GM23338 (cell line): ENCODE data around the gene SNX8. TPM values are rescaled to one million over a fixed set of nuclear protein-coding genes. Genes with fewer than 3 reads are reported as not detected.

ENCODE experiments used
- ATAC-seq: fragments of 200-7000 bp; cut with Tn5 transposase; 3 replicates; pipeline ENCODE4 v1.9.1; 2020
- DNase-seq: peaks from one replicate; pipeline ENCODE4 v3.0.0-alpha.2; 2015; ENCODE audit warnings: low spot score
- H2AFZ ChIP-seq: fragments of 200-600 bp; sonication (generic); 2 replicates; pipeline ENCODE4 v1.8.0; 2016; ENCODE audit warnings: antibody characterized with exemption, mild to moderate bottlenecking, moderate library complexity
- H3F3A ChIP-seq: fragments of 200-600 bp; sonication (generic); replicated peaks from 2 replicates; pipeline ENCODE4 v1.8.0; 2017; ENCODE audit warnings: antibody characterized with exemption, mixed run types, low read depth
- H3K27ac ChIP-seq: fragments of 200-600 bp; sonication (generic); 2 replicates; pipeline ENCODE4 v1.6.1; 2016; ENCODE audit warnings: low read depth
- H3K27me3 ChIP-seq: fragments of 200-600 bp; sonication (generic); 2 replicates; pipeline ENCODE4 v1.8.0; 2016; ENCODE audit warnings: mild to moderate bottlenecking, mixed run types, moderate library complexity; ENCODE audit not compliant: insufficient read depth
- H3K36me3 ChIP-seq: fragments of 200-600 bp; sonication (generic); 2 replicates; pipeline ENCODE4 v1.8.0; 2016; ENCODE audit warnings: mild to moderate bottlenecking; ENCODE audit not compliant: insufficient read depth
- H3K4me1 ChIP-seq: fragments of 200-600 bp; sonication (generic); 2 replicates; pipeline ENCODE4 v1.8.0; 2016; ENCODE audit warnings: mild to moderate bottlenecking, moderate library complexity; ENCODE audit not compliant: insufficient read depth
- H3K4me2 ChIP-seq: fragments of 200-600 bp; sonication (generic); 2 replicates; pipeline ENCODE4 v1.7.1; 2017; ENCODE audit warnings: mixed run types
- H3K4me3 ChIP-seq: fragments of 200-600 bp; sonication (generic); 2 replicates; pipeline ENCODE4 v1.6.1; 2016; ENCODE audit warnings: mixed run types
- H3K79me2 ChIP-seq: fragments of 200-600 bp; sonication (generic); replicated peaks from 2 replicates; pipeline ENCODE4 v1.8.0; 2017; ENCODE audit warnings: mild to moderate bottlenecking; ENCODE audit not compliant: insufficient read depth
- H3K9me2 ChIP-seq: fragments of 200-600 bp; sonication (generic); 2 replicates; pipeline ENCODE4 v1.8.0; 2017; ENCODE audit not compliant: insufficient read depth
- H4K20me1 ChIP-seq: fragments of 200-600 bp; sonication (generic); replicated peaks from 2 replicates; pipeline ENCODE4 v1.8.0; 2017; ENCODE audit warnings: mild to moderate bottlenecking; ENCODE audit not compliant: insufficient read depth
- H3K27ac Mint-ChIP-seq: 2 replicates; pipeline ENCODE4 v1.8.0; 2020; ENCODE audit warnings: inconsistent platforms, mild to moderate bottlenecking, moderate library complexity, mixed read lengths
- H3K27me3 Mint-ChIP-seq: 3 replicates; pipeline ENCODE4 v1.8.0; 2022; ENCODE audit warnings: low read depth, mild to moderate bottlenecking, moderate library complexity, mixed read lengths, inconsistent platforms; ENCODE audit not compliant: insufficient read depth, poor library complexity
- H3K36me3 Mint-ChIP-seq: 3 replicates; pipeline ENCODE4 v1.8.0; 2021; ENCODE audit warnings: low read depth, mild to moderate bottlenecking, inconsistent platforms, moderate library complexity, mixed read lengths
- H3K4me1 Mint-ChIP-seq: 3 replicates; pipeline ENCODE4 v1.8.0; 2020; ENCODE audit warnings: mild to moderate bottlenecking, inconsistent platforms, mixed read lengths
- H3K4me3 Mint-ChIP-seq: 3 replicates; pipeline ENCODE4 v1.8.0; 2021; ENCODE audit warnings: moderate library complexity, mild to moderate bottlenecking, inconsistent platforms, mixed read lengths
- H3K9me3 Mint-ChIP-seq: 3 replicates; pipeline ENCODE4 v1.8.0; 2020; ENCODE audit warnings: moderate library complexity, mild to moderate bottlenecking, inconsistent platforms, mixed read lengths
- CREB1 ChIP-seq: fragments of 250-450 bp; sonication (Bioruptor Pico); IDR thresholded peaks from 2 replicates; pipeline ENCODE4 v1.5.0; 2020; ENCODE audit warnings: low read depth, mild to moderate bottlenecking, moderate library complexity
- CTCF ChIP-seq, 2 experiments: fragments of 200-600 bp in 1 of 2; sonication (generic) in 1 of 2; conservative IDR thresholded peaks; 2 replicates each; pipeline versions ENCODE4 v1.5.1 to v1.6.1; 2016 to 2017; ENCODE audit warnings: antibody characterized with exemption in 2 of 2, low read depth in 2 of 2, mild to moderate bottlenecking in 2 of 2, moderate library complexity in 1 of 2
- ETS1 ChIP-seq: IDR thresholded peaks from 2 replicates; pipeline ENCODE4 v1.6.1; 2016; ENCODE audit warnings: antibody characterized with exemption
- EZH2 ChIP-seq: fragments of 200-600 bp; sonication (generic); IDR thresholded peaks from one replicate; pipeline ENCODE4 v1.8.0; 2017; ENCODE audit warnings: antibody characterized with exemption, mild to moderate bottlenecking, low read depth; ENCODE audit not compliant: unreplicated experiment
- EZH2phosphoT487 ChIP-seq: fragments of 200-600 bp; sonication (generic); IDR thresholded peaks from one replicate; pipeline ENCODE4 v1.8.1; 2018; ENCODE audit warnings: antibody characterized with exemption; ENCODE audit not compliant: unreplicated experiment
- JUNB ChIP-seq: IDR thresholded peaks from one replicate; pipeline ENCODE4 v1.6.1; 2016; ENCODE audit warnings: antibody characterized with exemption; ENCODE audit not compliant: unreplicated experiment
- NANOG ChIP-seq: IDR thresholded peaks from 2 replicates; pipeline ENCODE4 v1.6.1; 2016; ENCODE audit warnings: antibody characterized with exemption, borderline replicate concordance
- POLR2AphosphoS5 ChIP-seq: IDR thresholded peaks from 2 replicates; pipeline ENCODE4 v1.6.1; 2016; ENCODE audit warnings: antibody characterized with exemption, low read depth
- STAT1 ChIP-seq: IDR thresholded peaks from one replicate; pipeline ENCODE4 v1.6.1; 2016; ENCODE audit warnings: antibody characterized with exemption; ENCODE audit not compliant: unreplicated experiment
- ZNF114 ChIP-seq: fragments of 250-450 bp; sonication (Bioruptor Pico); IDR thresholded peaks from 2 replicates; pipeline ENCODE4 v1.5.0; 2020; ENCODE audit warnings: mild to moderate bottlenecking, moderate library complexity
- polyA plus RNA-seq: library from polyadenylated mRNA; unstranded; fragments of >200 nt; fragmentation: Nextera tagmentation; extraction: Ambion mirVana; gene quantifications from 2 replicates; pipeline ENCODE4 v1.2.1, GENCODE V29; 2016
- total RNA-seq: library from RNA; depleted of rRNA; stranded (reverse); fragments of >200 nt; shearing (Covaris generic); gene quantifications from 2 replicates; pipeline ENCODE4 v1.2.3, GENCODE V29; 2014

Gene SNX8
- total and polyA plus RNA-seq, 2 experiments from 2014 or later: 44.3 to 50.9 TPM

- Histone ChIP-seq H2AFZ (no peak overlapping the region), H3K27me3 (no peaks in the 10 kb centered on the region), H3K9me2 (no peaks in the 10 kb centered on the region), H3K27ac (no peak overlapping the region), H4K20me1 (no peaks in the 10 kb centered on the region; the same call in 1 of the 2 replicates), H3K4me1 (no peaks in the 10 kb centered on the region), H3K36me3 (no peaks in the 10 kb centered on the region; the same call in 1 of the 2 replicates), H3K4me2 (no peak overlapping the region), H3F3A (no peaks in the 10 kb centered on the region), H3K4me3 (no peak overlapping the region), H3K79me2 (no peaks in the 10 kb centered on the region)
- H3K4me3 Mint-ChIP-seq: no peak overlapping the region
- H3K27me3 Mint-ChIP-seq: peaks cover 15% of the 10 kb centered on the region
- no peaks in the 10 kb centered on the region for H3K9me3 Mint-ChIP-seq
- ATAC-seq (no peak), DNase-seq (no peak)
- H3K27ac Mint-ChIP-seq: no peak overlapping the region
- H3K36me3 Mint-ChIP-seq: peaks cover 20% of the 10 kb centered on the region
- H3K4me1 Mint-ChIP-seq: no peaks in the 10 kb centered on the region
- TF ChIP-seq EZH2 (no peak), POLR2AphosphoS5 (no peak), NANOG (no peak), EZH2phosphoT487 (no peak), CTCF (conservative IDR thresholded peaks at IDR 0.05; ENCODE audit: low read depth in 2 of 2) (no peak), CREB1 (CRISPR knock-in tag) (no peak), ZNF114 (CRISPR knock-in tag) (no peak), STAT1 (no peak)
These were observed 58.8 kb downstream of the SNX8 start for GRCh38 chr7:2255145-2256139.

- no peaks in the 10 kb centered on the region; the same call in 1 of the 2 replicates for H4K20me1 ChIP-seq
- no peak overlapping the region for H3K4me2 ChIP-seq
- ATAC-seq (no peak), DNase-seq (no peak)
- no peaks in the 10 kb centered on the region; the same call in 1 of the 2 replicates for H3K36me3 ChIP-seq
- Mint-ChIP-seq H3K4me3 (no peak overlapping the region), H3K4me1 (no peaks in the 10 kb centered on the region), H3K9me3 (no peaks in the 10 kb centered on the region), H3K27me3 (peaks cover 15% of the 10 kb centered on the region), H3K36me3 (peaks cover 18% of the 10 kb centered on the region), H3K27ac (no peak overlapping the region)
- no peak overlapping the region for H3K27ac ChIP-seq
- H2AFZ ChIP-seq: no peak overlapping the region
- no peak overlapping the region for H3K4me3 ChIP-seq
- H3F3A ChIP-seq: no peaks in the 10 kb centered on the region
- no peaks in the 10 kb centered on the region for H3K27me3 ChIP-seq
- no peaks in the 10 kb centered on the region for H3K79me2 ChIP-seq
- no peaks in the 10 kb centered on the region for H3K9me2 ChIP-seq
- H3K4me1 ChIP-seq: no peaks in the 10 kb centered on the region
- TF ChIP-seq EZH2phosphoT487 (no peak), ETS1 (no peak), NANOG (no peak), POLR2AphosphoS5 (no peak), CTCF (conservative IDR thresholded peaks at IDR 0.05; ENCODE audit: low read depth in 2 of 2) (no peak), JUNB (no peak)
These were observed 59.7 kb downstream of the SNX8 start for GRCh38 chr7:2254429-2255144.
